ENCODE measurements around the gene ATRNL1.

The ATRNL1 gene

GRCh38 chr10:115976342-115976741 lies 883.2 kb downstream of the ATRNL1 start:
- no peak for TF ChIP-seq CTCF (IDR thresholded peaks at IDR 0.05)

- TF ChIP-seq CTCF (IDR thresholded peaks at IDR 0.05), result no peak
Observed at GRCh38 chr10:115977855-115978254, 884.7 kb downstream of the ATRNL1 start.

GRCh38 chr10:115979576-115979975 lies 886.4 kb downstream of the ATRNL1 start:
- TF ChIP-seq CTCF (IDR thresholded peaks at IDR 0.05), result no peak

- no peak for TF ChIP-seq CTCF (IDR thresholded peaks at IDR 0.05)
Observed at GRCh38 chr10:115980470-115980869, 887.3 kb downstream of the ATRNL1 start.

- no peak for TF ChIP-seq CTCF (IDR thresholded peaks at IDR 0.05)
Observed at GRCh38 chr10:115981081-115981480, 887.9 kb downstream of the ATRNL1 start.

- no peak for TF ChIP-seq CTCF (IDR thresholded peaks at IDR 0.05)
Observed at GRCh38 chr10:115982076-115982475, 888.9 kb downstream of the ATRNL1 start.

- TF ChIP-seq CTCF (IDR thresholded peaks at IDR 0.05), result no peak
Observed at GRCh38 chr10:115982526-115982925, 889.4 kb downstream of the ATRNL1 start.

- TF ChIP-seq CTCF (IDR thresholded peaks at IDR 0.05), result no peak
Observed at GRCh38 chr10:115985786-115986185, 892.6 kb downstream of the ATRNL1 start.

Measured in LNCAP (cell line).